ENCODE data around the gene AVL9.

AVL9 gene

GRCh38 chr7:32586291-32587221 lies 91.3 kb downstream of the AVL9 start:
- Histone ChIP-seq H3K36me3 (ENCODE audit: low read length) (peaks cover 32% of the 10 kb centered on the region; the same call in 1 of the 2 replicates), H3F3A (ENCODE audit: insufficient read depth) (no peaks in the 10 kb centered on the region), H3K9me3 (ENCODE audit: insufficient read depth, low read length) (no peaks in the 10 kb centered on the region), H3K9ac (ENCODE audit: low read length) (no peak overlapping the region), H3K27ac (ENCODE audit: low read depth, low read length) (no peak overlapping the region), H4K20me1 (ENCODE audit: low read depth, low read length) (no peaks in the 10 kb centered on the region), H3K4me2 (ENCODE audit: low read depth, low read length, poor library complexity, severe bottlenecking) (no peak overlapping the region), H3K4me3 (ENCODE audit: insufficient read depth, low read length, poor library complexity, severe bottlenecking) (no peak overlapping the region), H3K79me2 (ENCODE audit: insufficient read depth, low read length) (no peaks in the 10 kb centered on the region), H2AFZ (ENCODE audit: low read depth, low read length, severe bottlenecking) (no peak overlapping the region), H3K9me2 (replicated peaks; ENCODE audit: insufficient read depth, low read length) (no peaks in the 10 kb centered on the region), H3K27me3 (ENCODE audit: low read length) (no peaks in the 10 kb centered on the region)
- TF ChIP-seq, protein P1, sequence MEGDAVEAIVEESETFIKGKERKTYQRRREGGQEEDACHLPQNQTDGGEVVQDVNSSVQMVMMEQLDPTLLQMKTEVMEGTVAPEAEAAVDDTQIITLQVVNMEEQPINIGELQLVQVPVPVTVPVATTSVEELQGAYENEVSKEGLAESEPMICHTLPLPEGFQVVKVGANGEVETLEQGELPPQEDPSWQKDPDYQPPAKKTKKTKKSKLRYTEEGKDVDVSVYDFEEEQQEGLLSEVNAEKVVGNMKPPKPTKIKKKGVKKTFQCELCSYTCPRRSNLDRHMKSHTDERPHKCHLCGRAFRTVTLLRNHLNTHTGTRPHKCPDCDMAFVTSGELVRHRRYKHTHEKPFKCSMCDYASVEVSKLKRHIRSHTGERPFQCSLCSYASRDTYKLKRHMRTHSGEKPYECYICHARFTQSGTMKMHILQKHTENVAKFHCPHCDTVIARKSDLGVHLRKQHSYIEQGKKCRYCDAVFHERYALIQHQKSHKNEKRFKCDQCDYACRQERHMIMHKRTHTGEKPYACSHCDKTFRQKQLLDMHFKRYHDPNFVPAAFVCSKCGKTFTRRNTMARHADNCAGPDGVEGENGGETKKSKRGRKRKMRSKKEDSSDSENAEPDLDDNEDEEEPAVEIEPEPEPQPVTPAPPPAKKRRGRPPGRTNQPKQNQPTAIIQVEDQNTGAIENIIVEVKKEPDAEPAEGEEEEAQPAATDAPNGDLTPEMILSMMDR (IDR thresholded peaks at IDR 0.05; ENCODE audit: insufficient read depth, low read length, poor library complexity, severe bottlenecking): no peak
- no peak for TF ChIP-seq EZH2phosphoT487 (conservative IDR thresholded peaks at IDR 0.05; ENCODE audit: low read length)

GRCh38 chr7:32587411-32587948 lies 92.2 kb downstream of the AVL9 start:
- no peak overlapping the region for H3K4me3 ChIP-seq (ENCODE audit: insufficient read depth, low read length, poor library complexity, severe bottlenecking)
- no peak overlapping the region for H3K4me2 ChIP-seq (ENCODE audit: low read depth, low read length, poor library complexity, severe bottlenecking)
- no peaks in the 10 kb centered on the region for H3K27me3 ChIP-seq (ENCODE audit: low read length)
- no peaks in the 10 kb centered on the region for H3K9me2 ChIP-seq (replicated peaks; ENCODE audit: insufficient read depth, low read length)
- H3K79me2 ChIP-seq (ENCODE audit: insufficient read depth, low read length): no peaks in the 10 kb centered on the region
- peaks cover 23% of the 10 kb centered on the region; the same call in 1 of the 2 replicates for H3K36me3 ChIP-seq (ENCODE audit: low read length)
- no peaks in the 10 kb centered on the region for H3F3A ChIP-seq (ENCODE audit: insufficient read depth)
- H2AFZ ChIP-seq (ENCODE audit: low read depth, low read length, severe bottlenecking): no peak overlapping the region
- H3K27ac ChIP-seq (ENCODE audit: low read depth, low read length): no peak overlapping the region
- no peak for TF ChIP-seq EZH2phosphoT487 (conservative IDR thresholded peaks at IDR 0.05; ENCODE audit: low read length)
- TF ChIP-seq, protein P1 (IDR thresholded peaks at IDR 0.05; ENCODE audit: insufficient read depth, low read length, poor library complexity, severe bottlenecking): no peak
- no peaks in the 10 kb centered on the region for H3K9me3 ChIP-seq (ENCODE audit: insufficient read depth, low read length)
- no peak overlapping the region for H3K9ac ChIP-seq (ENCODE audit: low read length)
- no peaks in the 10 kb centered on the region for H4K20me1 ChIP-seq (ENCODE audit: low read depth, low read length)

GRCh38 chr7:32588657-32589056 lies 93.4 kb downstream of the AVL9 start:
- Histone ChIP-seq H3K79me2 (ENCODE audit: insufficient read depth, low read length) (no peaks in the 10 kb centered on the region), H3K27ac (ENCODE audit: low read depth, low read length) (no peak overlapping the region), H3K4me3 (ENCODE audit: insufficient read depth, low read length, poor library complexity, severe bottlenecking) (no peak overlapping the region), H3K9ac (ENCODE audit: low read length) (no peak overlapping the region), H4K20me1 (ENCODE audit: low read depth, low read length) (no peaks in the 10 kb centered on the region), H3K9me2 (replicated peaks; ENCODE audit: insufficient read depth, low read length) (no peaks in the 10 kb centered on the region), H3F3A (ENCODE audit: insufficient read depth) (no peaks in the 10 kb centered on the region), H3K4me2 (ENCODE audit: low read depth, low read length, poor library complexity, severe bottlenecking) (no peak overlapping the region), H2AFZ (ENCODE audit: low read depth, low read length, severe bottlenecking) (no peak overlapping the region), H3K27me3 (ENCODE audit: low read length) (no peaks in the 10 kb centered on the region), H3K9me3 (ENCODE audit: insufficient read depth, low read length) (no peaks in the 10 kb centered on the region), H3K36me3 (ENCODE audit: low read length) (peaks cover 17% of the 10 kb centered on the region; the same call in 1 of the 2 replicates)
- TF ChIP-seq EZH2phosphoT487 (conservative IDR thresholded peaks at IDR 0.05; ENCODE audit: low read length): no peak
- TF ChIP-seq, protein P1 (IDR thresholded peaks at IDR 0.05; ENCODE audit: insufficient read depth, low read length, poor library complexity, severe bottlenecking): no peak
